ENCODE results near the gene FMN2.
"Not testable (repeated sequence)": the region's sequence is repeated elsewhere in the genome, so short reads cannot be mapped to it uniquely, and the experiment has no call there.

FMN2 gene

DNA sequence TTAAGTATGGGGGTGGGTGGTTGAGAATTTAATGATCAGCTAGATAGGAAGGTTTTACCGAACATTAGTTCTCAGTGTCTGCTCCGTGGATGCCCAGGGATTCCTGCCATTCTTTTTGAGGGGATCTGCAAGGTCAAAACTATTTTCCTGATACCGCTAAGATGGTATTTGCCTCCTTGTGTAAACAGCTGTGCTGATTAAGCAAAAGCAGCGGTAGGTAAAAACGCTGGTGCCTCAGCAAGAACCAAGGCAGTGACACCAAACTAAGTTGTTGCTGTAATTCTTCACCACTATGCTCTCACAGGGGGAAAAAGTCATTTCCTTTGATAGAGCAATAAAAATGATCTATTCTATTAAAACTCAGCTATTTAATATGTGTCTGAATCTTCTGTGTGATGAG, 229.0 kb downstream of the FMN2 start:
- DNase-seq, result no peak

DNA sequence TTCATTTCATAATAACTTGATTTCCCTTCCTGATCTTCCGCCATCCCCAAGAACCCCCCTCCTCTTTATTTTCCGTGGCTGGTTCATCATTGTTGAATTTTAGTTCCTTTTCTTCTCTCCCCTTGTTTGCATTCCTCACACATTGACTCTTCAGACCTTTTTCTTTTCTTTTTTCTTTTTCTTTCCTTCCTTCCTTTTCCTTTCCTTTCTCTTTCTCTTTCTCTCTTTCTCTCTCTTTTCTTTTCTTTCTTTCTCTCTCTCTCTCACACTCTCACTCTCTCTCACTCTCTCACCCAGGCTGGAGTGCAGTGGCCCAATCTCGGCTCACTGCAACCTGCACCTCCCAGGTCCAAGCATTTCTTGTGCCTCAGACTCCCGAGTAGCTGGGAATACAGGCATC, 231.3 kb downstream of the FMN2 start:
- no peak for DNase-seq

DNA sequence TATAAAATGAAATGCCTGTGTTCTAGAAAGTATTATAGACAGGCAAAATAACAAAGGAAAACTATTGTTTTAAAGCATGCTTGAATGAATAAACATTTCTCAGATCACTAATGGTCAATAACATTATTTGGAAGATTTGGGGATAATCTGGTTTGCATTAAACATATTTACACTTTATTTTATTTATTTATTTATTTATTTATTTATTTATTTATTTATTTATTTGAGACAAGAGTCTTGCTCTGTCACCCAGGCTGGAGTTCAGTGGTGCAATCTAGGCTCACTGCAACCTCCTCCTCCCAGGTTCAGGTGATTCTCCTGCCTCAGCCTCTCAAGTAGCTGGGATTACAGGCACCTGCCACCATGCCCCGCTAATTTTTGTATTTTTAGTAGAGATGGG, 236.7 kb downstream of the FMN2 start:
- not testable (repeated sequence) for DNase-seq

DNA sequence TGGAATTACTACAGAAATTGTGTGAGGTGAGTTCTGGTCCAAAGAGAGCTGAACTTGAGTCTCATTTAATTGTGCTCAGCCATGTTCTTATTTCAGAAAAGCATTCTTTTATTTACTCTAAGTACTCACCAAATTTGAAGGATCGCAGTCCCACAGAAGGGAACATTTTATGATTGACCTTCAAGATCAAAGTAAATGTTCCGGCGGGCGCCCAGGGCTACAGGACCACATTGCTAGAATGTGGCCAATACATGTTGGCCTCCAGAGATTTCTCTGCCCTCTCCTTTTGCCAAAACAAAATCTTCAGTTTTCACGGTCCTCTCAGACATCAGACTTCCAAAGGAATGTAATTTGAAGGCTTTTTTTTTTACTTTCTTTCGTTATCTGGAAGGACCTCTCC, 237.8 kb downstream of the FMN2 start:
- no peak for DNase-seq

DNA sequence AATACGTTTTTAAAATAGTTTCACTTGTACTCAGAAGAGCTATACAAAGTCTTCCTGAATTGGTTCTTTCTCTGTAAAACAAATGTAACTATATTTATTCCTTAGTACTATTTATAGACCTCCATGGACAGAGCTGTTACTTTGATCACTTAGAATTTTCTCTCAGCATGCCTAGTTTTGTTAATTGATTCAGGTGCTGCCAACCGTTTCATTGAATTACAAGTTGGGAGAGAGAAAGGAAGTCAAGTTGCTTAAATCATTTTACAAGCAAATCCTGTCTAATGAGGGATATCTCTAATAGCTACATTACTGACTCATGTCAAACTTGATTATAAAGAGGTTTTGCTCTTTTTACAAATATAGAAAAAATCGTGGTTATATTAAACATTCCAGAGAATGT, 241.0 kb downstream of the FMN2 start:
- DNase-seq, result no peak

DNA sequence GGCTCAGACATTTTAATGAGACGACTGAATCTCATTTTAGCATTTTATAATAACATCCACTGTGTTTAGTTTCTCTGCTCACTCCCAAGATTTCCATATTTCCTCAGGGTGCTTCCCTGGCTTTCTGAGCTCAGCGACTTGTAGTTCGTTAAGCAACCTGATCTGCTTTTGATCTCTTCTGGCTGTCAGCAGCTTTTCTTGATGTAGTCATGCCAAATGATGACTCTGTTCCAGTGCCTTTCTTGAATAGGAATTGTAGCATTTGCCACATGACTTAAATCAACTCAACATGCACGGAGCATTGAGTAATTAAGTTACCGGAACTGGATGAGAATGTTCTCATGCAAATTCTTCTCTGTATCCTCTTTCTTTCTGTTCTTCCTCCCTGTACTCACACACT, 246.1 kb downstream of the FMN2 start:
- no peak for DNase-seq

DNA sequence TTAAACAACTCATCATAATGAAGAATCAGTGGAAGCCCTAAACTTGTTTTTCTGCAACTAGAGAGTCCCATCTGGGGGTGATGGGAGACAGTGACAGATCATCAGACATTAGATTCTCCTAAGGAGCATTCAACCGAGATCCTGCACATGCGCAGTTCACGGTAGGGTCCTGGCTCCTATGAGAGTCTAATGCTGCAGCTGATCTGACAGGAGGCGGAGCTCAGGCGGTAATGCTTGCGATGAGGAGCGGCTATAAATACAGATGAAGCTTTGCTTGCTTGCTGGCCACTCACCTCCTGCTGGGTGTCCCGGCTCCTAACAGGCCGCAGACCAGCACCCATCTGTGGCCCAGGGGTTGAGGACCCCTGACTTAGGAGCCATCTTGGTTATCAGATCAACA, 247.2 kb downstream of the FMN2 start:
- DNase-seq, result no peak

DNA sequence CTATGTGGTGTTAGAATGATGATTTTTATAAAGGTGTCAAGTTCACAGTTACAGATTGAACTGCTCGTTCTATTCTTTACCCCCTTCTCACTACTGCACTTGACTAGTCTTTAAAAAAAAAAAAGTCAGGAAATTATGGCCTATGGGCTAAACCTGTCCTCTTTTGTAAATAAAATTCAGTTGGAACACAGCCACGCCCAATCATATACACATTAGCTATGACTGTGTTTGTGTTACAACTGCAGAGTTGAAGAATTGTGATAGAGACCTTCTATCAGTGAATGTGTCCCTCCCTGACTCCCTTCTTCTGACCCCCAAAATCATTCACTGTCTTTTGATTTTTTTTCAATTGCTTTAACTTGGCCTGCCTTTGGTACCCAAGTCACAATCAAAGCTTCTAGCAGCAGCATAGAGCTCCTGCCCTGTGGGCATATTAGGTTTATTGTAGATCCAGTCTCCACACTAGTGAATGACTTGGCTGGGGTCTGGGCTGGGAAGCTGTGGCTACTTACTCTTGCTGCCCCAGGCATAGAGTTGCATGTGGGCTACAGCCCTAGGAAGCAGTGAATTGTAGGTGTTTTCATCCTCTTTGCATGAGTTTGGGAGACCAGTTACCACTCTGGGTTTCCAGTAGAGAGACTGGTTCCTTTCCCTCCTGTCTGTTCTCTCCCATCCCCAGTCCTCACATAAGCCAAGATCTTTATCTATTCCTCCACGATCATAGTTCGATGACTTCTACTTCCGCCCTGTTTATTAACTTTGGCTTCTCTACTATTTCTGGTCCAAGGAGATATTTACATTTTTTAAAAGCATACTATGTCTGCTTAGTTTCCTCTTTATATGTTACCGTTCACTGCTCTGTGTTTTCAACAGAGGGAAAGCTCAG, 249.9 kb downstream of the FMN2 start:
- DNase-seq, result no peak

DNA sequence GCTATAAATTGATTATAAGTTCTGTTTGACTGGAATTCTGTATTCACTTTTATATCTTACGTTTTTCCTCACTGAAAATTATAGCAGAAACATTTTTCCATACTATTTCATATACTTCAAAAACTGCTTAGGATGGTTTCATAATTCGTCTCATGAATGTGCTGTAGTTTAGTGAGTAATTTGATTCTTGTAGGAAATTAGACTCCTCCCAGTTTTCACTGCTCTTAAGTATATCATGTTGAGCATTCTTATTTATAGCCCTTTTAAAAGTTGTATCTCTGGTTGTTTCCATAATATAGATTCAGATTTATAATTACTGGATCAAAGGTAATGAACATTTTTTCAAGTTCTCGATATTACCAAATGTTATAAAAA, 250.6 kb downstream of the FMN2 start:
- no peak for DNase-seq

DNA sequence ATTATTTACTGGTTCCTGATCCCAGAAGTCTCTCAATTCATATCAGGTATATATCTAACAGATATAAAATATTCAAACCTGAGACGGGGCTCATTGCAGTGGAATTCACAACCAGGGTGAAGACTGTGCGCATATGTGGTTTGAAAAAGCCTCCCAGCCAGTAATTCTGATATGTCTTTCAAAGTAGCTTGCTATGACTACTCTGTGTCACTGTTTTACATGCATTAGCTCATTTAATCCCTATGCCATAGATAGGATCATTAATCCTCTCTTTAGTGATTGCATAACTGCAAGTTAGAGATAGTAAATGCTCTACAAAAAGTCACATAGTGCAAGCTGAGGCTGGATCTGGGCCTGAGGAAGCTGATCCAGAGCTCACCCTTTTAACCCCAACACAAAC, 251.4 kb downstream of the FMN2 start:
- DNase-seq, result no peak

DNA sequence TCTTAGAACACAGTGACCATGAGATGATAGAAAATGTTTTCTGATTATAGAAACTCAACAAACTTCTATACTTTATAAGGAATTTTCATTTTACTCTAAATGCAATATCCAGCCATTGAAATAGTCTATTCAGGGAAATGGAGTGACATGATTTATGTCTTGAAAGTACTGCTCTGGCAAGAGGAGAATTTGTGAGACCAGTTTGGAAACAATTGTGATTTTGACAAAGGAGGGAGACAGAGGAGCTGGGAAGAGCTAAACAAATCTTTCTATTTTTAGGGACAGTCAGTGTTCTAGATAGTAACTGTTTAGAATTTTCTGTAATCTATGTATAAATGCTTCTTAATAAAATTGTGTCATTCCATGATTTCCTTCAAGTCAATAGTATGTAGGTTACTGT, 252.3 kb downstream of the FMN2 start:
- no peak for DNase-seq

DNA sequence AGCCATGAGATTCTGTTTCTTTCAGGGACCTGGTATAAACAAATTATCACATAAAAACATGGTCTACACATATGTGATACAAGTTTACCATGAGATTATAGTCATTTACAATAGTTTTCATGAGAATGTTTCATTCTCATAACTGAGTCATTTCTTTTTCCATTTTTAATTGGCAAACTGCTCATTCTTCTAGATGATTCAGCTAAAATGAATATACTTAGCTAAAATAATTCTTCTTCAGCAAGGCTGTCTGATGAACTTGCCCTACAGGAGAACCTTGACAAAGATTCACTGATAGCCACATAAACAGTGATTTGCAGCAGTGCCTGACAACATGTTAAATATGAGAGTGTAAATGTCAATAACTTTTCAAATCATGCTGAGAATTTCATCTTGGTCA, 253.2 kb downstream of the FMN2 start:
- no peak for DNase-seq

DNA sequence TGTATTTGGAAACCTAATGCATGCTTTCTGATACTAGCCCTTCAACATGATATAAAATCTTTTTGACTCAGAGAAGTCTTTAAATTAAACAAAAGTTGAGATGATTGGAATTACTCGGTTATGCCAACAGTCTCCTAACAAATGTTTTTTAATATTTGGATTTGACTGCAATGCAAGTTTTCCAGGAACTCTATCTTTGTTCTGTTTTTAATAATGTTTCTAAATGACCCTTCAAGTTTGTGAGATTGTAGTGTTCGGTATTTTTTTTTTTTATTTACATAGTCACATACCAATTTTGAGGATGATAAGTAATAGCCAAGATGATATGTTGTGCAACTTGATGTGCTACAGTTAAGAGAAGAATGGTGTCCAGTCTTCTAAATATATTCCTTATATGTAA, 258.0 kb downstream of the FMN2 start:
- DNase-seq, result no peak

DNA sequence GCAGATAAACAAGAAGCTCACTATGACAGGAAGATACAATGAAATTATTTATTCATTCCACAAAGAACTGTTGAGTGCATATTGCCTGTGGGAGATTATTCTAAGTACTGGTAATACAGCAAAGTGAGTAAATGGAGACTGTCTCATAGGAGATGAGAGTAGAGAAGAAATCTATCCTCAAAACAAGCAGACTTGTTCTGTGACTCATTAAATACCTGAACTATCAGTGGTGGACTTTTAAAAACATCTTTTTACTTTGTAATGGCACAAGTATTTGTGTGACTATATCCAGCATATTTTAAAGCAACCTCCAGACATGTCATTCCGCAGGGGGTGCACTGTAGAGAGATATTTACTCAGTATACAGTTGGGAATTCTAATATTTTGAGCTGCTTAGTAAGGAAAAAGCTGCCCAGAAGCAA, 259.2 kb downstream of the FMN2 start:
- DNase-seq, result no peak

DNA sequence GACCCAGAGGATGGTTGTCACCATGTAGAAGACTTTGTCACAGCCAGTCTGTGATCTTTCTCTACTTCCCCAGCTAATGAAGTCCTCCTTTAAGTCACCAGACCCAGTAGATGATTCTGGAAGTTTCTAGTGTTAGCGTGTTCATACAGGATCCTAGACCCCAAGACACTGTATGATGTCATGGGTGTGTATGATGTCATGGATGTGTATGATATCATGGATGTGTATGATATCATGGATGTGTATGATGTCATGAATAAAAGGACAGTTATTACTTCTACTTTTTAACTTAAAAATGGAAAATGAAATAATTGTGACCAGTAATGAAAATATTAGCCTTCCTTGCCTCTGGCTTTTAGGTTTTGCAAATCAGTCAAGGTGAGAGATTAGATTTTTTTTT, 260.0 kb downstream of the FMN2 start:
- DNase-seq, result peak; percentile 7

DNA sequence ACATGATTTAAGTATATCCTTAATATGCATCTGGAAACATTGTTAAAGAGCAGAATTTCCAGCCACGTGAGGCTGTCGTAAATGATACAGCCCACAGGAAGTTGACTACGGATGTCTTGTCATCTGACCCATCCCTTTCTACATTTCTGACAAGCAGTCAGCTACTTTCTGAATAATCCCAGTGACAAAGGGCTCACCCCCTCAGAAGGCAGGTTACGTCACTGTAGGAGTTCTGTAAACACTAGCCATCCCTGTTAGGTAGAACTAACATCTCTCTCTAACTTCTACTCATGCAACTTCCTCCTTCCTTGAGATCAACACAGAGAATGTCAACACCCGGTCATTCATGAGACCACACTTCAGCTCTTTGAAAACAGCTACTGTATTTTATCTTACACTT, 261.1 kb downstream of the FMN2 start:
- DNase-seq, result peak; percentile 78

DNA sequence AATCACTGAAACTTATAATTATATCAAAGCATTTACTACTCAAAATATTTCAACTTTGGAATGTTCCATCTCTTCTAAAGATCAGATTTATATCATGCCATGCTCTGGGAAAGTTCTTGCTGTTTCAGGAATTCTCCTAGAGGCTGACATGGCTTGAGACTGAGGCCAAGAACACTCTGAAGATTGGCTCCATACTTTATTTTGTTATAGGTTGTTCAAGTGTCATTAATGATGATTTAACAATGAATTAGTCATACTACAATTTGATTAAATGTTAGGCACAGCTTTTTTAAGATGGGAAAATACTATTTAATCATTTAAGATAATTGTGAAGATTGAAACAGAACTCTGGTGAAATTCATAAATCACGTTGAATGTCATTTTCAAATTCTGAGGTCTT, 264.9 kb downstream of the FMN2 start:
- no peak for DNase-seq

DNA sequence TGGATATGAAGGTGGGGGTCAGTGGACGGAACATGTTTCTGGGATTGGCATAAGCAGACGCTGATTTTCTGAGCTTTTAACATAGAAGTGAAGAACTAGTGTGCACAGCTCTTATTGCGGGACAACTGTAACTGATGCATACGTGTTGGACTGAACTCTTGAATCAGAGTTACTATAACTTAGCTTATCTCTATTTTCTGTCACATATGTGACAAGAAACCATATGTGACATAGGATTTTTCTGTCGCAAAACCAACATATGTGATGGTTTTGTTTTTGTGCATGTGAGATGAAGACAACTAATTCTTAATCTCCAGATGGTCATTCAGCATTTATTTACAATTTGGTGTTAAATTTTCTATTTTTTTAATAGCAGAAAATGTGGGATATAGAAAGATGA, 270.4 kb downstream of the FMN2 start:
- no peak for DNase-seq

DNA sequence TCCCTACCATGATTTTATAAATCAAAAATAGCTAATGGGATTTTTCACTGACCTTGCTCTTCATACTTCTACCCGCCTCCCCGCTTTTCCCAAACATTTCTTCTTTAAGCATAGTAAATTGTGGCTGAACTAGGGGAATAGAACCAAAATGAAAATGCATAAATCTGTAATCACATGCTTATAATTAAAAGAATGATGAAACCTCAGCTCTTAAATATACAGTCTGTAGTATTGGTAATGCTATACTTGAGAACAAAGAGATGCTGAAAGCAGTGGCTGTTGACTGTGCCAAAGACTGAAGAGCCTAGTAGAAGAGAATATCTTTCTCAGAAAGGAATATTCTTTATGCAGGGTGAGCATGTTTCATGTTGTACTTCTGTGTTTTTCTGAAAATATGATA, 271.1 kb downstream of the FMN2 start:
- DNase-seq, result no peak

DNA sequence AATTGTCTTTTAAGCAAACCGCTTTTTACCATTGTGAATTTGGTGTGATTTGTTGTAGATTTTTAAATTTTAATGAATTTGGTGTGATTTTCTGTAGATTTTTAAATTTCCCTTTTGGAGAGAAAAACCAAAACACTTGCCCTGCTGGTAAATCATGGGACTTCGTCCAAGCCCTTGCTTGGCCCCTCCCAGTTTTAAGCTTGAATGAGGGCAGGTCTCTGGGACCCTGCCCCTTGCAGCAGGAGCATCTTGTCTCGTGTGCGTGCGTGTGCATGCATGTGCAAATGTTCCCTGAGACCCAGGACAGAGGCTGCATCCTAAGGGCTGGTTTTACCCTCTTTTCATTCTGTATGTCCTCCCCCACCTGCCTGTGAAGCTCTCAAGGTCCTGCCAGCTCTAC, 271.6 kb downstream of the FMN2 start:
- no peak for DNase-seq

DNA sequence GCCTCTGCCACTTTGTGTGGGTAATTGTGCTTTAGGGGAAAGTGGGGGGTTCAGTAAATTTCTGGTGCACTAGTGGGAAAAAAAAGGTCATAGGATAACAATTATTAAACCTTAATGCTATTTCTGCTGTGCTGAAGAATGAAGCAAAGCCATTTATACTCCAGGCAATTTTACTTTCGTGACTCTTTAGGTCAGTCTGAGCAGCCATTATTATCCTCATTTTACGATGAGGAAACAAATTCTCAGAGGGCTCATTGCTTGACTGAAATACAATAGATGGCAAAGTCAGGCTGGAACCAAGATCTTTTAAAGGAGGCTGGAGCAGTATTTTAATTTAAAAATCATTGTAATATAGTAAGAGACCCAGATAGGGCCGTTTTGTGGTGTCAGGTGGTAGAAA, 272.2 kb downstream of the FMN2 start:
- DNase-seq, result no peak

DNA sequence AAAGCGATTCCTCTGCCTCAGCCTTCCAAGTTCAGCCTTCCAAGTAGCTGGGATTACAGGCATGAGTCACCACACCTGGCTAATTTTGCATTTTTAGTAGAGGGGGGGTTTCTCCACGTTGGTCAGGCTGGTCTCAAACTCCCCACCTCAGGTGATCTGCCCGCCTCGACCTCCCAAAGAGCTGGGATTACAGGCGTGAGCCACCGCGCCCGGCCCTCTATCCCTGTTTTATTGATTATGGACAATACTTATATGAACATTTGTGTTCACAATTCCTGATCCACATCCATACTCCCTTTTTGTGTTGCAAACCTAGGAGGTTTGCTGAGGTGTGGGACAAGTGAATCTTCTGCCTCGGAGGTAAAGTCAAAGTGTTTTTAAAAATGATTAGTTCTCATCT, 275.0 kb downstream of the FMN2 start:
- no peak for DNase-seq

DNA sequence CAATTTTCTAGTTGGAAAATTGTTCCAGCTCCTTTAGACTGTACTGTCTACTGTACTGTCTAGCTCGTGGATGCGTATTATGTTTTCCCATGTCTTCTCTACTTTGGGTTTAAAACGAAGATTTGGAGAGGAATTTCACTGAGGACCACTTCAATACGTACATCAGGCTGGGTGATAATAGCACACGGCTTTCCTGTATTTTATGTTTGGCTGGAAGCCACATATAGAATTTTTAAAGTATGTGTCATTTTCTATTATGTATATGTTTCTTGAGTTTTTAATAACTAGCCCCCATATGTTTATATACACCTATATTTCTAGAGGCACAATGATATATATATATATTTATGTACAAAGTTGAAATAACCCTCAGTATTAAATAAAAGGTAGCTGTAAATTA, 293.9 kb downstream of the FMN2 start:
- DNase-seq, result no peak

DNA sequence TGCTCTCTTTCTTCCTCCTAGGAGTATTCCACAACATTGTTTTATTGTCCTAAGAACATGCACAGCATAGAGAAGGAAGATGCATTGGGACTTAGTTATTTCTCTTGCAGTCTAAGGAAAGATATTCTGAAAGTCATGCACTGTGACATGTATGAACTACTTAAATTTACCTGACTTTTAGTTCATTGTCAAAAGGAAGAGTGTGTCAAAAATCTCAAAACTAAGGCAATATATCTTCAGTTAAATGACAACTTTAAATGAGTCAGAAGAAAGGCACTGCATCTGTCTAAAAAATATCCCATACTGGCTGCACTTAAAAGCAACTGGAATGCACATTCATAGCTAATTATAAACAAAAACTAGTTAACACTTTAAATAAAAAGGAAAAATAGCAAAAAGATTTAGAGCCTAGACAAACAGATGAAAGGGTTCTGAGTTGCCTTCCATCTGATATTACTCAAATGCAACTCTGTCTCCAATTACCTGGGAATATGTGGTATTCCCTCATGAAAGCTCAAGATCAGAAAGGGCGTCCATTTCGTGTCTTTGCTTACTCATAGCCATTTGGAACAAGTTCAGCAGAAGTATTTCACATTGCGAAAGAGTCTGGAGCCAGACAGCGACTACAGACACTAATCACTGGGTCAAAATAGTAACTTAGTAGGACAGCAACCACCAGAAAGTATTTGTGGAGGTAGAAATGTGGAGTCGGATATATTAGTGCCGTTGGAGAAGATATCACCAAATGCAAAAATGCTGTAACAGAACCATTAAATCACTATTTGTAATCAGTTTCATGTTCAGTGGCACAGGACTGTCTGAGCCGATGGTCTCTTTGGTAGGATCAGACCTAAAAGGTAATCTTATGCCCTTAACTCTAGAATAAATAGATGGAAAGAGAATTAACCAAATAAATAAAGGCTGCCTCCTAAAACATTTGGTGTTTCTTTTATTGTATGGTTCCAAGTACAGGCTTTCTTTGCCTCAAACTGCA, 294.6 kb downstream of the FMN2 start:
- no peak for DNase-seq

All from DMS53 (cell line).